Myocyte (in vitro differentiated cells): ENCODE results near the gene BSN. TPM values are rescaled to one million over a fixed set of nuclear protein-coding genes. Genes with fewer than 3 reads are reported as not detected.
"Not testable (repeated sequence)": the region's sequence is repeated elsewhere in the genome, so short reads cannot be mapped to it uniquely, and the experiment has no call there.

Experiments used
- DNase-seq: peaks from one replicate; pipeline ENCODE4 v3.0.0-alpha.2; 2012; ENCODE audit warnings: low read depth
- total RNA-seq: library from RNA; depleted of rRNA; stranded (reverse); fragments of >200 nt; gene quantifications from 2 replicates; pipeline ENCODE4 v1.2.3, GENCODE V29; 2014

BSN gene
- total RNA-seq, 1 donor from 2014 or later = 0.45 TPM

DNA sequence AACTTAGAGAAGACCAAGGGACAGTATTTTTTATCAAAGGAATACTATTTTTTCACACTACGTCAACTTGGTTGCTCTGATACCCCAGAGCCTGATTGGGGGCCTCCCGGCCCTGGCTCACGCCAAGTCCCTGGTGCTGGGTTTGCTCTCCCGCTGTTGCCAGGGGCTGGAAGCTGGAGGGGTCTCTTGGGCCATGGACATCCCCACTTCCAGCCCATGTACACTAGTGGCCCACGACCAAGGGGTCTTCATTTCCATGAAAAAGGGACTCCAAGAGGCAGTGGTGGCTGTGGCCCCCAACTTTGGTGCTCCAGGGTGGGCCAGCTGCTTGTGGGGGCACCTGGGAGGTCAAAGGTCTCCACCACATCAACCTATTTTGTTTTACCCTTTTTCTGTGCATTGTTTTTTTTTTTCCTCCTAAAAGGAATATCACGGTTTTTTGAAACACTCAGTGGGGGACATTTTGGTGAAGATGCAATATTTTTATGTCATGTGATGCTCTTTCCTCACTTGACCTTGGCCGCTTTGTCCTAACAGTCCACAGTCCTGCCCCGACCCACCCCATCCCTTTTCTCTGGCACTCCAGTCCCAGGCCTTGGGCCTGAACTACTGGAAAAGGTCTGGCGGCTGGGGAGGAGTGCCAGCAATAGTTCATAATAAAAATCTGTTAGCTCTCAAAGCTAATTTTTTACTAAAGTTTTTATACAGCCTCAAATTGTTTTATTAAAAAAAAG is 20.3 kb upstream of the BSN start:
- no peak for DNase-seq

DNA sequence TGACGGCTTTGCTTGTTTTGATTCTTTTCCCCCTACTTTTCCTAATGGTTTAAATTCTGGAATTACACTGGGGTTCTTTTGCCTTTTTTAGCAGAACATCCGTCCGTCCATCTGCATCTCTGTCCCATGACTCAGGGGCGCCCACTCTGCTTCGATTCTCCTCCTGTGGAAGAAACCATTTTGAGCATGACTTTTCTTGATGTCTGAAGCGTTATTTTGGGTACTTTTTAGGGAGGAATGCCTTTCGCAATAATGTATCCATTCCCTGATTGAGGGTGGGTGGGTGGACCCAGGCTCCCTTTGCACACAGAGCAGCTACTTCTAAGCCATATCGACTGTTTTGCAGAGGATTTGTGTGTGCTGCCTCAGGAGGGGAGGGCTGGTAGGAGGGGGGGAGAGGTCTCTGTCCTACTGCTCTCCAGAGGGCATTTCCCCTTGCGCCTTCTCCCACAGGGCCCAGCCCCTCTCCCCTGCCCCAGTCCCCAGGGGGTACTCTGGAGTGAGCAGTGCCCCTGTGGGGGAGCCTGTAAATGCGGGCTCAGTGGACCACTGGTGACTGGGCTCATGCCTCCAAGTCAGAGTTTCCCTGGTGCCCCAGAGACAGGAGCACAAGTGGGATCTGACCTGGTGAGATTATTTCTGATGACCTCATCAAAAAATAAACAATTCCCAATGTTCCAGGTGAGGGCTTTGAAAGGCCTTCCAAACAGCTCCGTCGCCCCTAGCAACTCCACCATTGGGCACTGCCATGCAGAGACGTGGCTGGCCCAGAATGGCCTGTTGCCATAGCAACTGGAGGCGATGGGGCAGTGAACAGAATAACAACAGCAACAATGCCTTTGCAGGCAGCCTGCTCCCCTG is 19.5 kb upstream of the BSN start:
- peak; percentile 38 for DNase-seq

- peak; percentile 85 for DNase-seq
Measured at GRCh38 chr3:49535971-49536874, 18.1 kb upstream of the BSN start.

- DNase-seq = no peak
Measured at GRCh38 chr3:49536875-49537533, 17.3 kb upstream of the BSN start.

DNA sequence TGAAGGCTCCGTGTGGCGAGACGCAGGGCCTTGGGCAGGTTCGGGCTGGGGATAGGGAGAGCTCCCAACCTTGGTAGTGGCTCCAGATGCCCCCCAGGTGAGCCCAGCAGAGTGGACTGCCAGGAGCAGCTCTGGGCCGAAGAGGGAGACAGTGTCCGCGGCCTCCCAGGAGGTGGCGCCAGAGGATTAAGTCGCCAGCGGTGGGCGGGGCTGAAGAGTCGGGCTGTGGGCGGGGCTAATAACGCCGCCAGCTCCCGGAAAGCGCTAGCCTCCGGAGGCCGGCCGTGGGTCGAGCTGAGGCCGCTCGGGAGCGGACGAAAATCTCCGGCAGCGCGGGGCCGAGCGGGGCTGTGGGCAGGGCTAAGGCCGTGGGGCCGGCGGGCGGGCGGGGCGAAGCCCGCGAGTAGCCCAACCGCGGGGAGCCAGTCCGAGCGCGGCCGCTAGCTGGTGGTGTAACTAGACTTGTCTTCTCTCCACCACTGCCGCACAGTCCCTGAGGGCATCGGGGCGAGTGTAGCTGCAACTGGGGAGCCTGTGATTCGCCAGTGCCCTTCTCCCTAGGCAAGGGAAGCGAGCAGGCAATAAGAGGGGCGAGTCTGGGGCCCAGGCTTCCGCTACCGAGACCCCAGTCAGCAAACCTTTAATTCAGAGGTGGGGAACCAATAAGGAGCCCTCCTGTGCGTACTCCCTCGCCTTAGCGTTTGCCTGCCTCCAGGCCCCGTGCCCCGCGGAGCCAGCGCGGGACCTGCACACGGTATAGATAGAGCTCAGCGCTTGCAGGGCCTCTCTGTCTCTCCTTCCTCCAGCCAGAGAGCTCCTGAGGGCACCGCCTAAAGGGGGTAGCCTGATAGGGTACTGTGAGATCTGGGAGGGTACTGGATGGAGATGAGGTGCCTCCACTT is 14.4 kb upstream of the BSN start:
- peak; percentile 95 for DNase-seq

GRCh38 chr3:49552087-49552486 is 2.2 kb upstream of the BSN start:
- DNase-seq = no peak

DNA sequence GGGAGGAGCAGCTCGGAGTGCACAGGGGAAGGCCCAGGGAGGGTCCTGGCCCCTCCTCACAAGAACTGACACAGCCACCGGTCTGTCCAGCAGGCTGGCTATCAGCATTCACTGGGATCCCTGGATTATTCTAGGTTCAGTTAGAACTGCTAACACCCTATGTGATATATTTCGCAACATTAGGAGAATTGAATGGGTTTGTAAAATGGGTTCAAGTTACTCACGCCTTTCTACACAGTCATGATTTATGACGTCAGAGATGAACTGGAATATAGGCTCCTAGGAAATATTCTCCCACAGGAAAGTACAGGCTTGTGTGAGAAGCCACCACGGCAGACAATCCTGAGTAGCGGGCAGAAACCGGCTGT is 969 bp upstream of the BSN start:
- DNase-seq = no peak

DNA sequence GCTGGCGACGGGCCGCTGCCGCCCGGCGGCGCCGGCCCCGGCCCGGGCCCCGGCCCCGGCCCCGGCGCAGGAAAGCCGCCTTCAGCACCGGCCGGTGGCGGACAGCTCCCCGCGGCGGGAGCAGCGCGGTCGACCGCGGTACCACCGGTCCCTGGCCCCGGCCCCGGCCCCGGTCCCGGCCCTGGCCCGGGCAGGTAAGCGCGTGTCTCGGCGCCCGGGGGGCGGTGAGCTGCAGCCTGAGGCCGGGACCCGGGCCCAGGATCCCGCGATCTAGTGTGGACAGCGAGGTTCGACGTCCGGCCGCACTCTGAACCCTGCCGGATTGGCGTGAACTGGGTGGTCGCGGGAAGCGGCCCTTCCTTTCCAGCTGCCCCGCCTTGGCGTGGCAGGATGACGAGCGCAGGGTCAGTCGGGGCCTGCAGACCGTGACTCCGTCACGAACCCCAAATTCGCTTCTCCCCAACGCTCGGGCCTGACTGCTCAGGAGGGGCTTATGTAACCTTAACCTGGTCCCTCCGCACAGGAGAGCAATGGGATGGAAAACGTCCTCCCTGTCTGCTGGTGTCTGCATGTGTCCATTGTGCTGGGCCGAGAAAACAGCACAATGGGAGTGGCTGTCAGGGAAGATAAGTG is 472 bp downstream of the BSN start:
- DNase-seq = peak; percentile 43

DNA sequence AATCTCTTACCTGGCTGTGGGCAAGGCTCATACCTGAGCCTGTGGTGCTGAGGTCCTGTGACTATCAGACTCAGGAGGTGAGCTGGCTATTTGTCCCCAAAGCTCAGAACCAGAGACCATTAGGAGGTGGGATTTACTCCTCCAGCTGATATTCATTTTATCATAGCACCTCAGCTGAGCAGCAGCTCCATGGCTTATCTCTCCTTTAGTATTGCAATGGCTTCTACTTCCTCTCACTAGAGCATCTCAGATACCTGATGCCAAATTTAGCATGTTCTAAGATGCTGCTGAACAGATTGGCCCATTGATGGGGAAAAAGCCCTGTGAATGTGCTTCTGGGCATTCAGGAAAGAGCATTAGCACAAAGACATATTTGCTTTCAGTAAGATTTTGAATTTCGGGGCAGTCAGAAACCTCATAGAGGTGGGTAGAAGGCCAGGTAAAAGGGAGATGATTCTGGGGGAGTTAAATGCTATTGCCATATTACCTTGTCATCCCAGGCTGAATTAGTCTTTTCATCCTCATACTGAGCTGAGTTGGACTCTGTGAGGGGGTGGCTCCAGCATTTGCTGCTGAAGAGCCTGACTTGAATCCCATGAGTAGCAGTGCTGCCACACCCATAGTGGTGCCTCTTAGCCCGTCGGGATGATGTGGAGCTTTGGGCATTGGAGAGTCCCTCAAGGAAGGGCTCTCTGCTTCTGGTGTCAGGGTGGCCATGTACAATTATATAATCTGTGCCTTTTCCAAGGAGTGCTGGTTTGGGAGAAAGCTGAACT is 2.4 kb downstream of the BSN start:
- DNase-seq = no peak

DNA sequence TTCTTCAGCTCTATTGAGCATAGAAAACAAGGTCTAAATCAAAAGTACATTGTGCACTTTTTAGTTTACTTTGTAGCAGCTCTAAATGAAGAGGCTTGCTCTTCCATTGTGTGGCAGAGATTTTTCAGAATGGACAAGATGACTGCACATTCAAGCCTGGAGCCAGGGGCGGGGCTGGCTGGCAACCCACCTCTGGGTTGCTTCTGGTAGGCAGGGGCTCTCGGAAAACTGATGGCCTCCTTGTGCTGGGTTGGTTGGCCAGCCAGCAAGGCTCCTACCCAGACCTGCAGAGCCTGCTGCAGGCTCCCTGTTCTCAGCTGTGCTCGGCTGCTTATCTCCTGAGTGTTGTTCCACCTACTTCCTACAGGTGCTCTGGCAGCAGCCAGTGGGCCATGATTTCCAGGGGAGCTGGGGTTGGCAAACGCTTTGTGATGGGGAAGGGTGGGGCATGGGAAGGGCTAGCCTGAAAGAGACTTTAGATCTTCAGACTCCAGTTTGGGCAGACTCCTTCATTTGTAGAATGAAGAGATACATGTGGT is 8.8 kb downstream of the BSN start:
- no peak for DNase-seq

DNA sequence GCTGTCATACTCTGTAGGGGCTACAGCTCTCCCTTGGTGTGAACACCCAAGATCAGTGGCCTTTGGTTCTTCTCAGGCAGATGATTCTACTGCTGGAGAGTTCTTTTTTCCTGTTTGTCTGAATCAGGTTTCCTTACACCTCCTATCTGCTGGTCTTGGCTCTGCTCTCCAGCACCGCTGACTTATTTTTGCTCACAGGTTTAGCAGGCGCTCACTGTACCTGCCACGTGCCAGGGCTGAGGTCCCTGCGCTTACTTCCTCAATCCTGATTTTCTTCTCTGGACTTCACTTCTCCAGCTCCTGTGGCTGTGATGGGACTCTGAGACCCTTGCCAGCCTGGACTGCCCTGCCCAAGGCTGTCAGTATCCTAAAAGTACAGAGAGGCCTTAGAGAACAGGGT is 9.5 kb downstream of the BSN start:
- DNase-seq = no peak

DNA sequence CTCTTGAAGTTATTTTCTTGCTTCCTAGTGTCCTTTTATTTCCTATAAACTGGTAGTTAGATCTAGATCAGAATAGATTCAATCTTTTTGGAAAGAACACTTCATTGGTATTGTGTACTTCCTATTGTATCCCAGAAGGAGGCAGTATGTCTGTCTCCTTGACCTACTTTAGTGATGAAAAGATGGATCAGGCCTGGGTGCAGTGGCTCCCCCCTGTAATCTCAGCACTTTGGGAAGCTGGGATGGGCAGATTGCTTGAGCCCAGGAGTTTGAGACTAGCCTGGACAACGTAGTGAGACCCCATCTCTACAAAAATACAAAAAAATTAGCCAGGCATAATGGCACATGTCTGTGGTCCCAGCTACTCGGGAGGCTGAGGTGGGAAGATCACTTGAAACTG is 12.0 kb downstream of the BSN start:
- no peak for DNase-seq

- DNase-seq = no peak
Measured at GRCh38 chr3:49567406-49567805, 13.1 kb downstream of the BSN start.

DNA sequence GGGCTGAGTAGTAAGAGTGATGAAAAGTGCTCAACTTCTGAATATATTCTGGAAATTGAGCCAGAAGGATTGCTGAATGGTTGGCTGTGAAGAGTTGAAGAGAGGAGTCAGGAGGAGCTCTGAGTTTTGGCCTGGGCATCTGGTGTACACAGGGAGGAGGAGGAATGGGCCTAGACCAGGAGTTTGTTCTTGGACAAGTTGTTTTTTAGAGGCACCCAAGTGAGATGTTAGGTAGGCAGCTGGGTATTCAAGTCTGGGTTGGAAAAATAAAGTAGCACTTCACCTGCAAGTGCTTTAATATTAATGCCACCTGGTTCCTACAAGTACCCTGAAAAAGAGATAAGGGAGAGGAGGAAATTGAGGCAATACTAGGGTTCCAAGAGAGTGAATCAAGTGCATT is 14.7 kb downstream of the BSN start:
- DNase-seq = no peak

GRCh38 chr3:49570028-49570654 is 15.9 kb downstream of the BSN start:
- DNase-seq = no peak

DNA sequence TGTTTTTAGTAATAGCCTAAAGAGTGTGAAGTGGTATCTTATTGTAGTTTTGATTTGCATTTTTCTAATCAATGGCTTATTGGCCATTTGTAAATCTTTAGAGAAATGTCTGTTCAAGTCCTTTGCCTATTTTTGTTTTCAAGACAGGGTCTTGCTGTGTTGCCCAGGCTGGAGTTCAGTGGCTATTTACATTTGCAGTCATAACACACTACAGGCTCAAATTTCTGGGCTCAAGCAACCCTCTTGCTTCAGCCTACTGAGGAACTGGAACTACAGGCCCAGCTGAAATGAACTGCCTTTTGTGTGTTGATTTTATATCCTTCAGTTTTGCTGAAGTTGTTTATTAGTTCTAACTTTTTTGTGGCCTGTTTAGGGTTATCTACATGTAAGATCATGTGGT is 27.9 kb downstream of the BSN start:
- no peak for DNase-seq

DNA sequence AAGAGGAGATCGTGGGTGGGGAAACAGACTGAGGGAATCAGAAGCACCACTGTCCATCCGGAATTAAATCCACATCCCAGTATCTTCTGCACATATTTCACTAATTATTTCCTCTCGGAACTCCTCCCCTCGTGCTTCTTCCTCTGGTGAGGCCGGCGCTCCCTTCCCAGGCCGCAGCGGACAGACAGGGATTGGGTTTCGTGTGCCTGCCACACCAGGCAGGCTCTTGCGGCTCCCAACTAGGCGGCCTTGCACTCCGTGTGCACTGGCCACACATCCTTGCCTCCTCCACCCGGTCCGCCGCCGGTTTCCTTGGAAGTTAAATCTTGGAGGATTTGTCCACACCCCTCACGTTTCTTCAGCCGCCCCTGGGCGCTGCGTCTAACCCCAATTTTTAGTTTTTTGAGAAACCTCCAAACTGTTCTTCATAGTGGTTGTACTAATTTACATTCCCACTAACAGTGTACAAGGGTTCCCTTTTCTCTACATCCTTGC is 31.0 kb downstream of the BSN start:
- not testable (repeated sequence) for DNase-seq

DNA sequence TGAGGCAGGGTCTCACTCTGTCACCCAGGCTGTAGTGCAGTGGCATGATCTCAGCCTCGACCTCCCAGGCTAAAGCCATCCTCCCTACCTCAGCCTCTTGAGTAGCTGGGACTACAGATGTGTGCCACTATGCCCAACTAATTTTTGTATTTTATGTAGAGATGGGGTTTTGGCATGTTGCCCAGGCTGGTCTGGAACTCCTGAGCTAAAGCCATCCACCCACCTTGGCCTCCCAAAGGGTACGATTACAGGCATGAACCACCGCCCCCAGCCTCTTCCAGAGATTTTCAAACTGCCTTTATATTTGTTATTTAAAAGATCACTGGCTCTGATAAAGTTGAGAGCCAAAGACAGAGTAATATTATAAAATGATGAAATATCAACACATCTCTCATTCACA is 37.3 kb downstream of the BSN start:
- DNase-seq = no peak
